ENCODE results near the gene RIPOR3.
"Not testable (repeated sequence)": the region's sequence is repeated elsewhere in the genome, so short reads cannot be mapped to it uniquely, and the experiment has no call there.

DNA sequence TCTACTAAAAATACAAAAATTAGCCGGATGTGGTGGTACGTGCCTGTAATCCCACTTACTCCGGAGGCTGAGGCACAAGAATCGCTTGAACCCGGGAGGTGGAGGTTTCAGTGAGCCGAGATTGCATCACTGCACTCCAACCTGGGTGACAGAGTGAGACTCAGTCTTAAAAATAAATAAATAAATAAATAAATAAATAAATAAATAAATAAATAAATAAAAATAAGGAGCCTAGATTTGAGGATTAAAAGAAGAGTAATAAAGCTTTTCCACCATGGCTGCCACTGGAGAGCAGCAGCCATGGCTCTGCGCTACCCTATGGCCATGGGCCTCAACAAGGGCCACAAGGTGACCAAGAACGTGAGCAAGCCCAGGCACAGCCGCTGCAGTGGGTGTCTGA lies 70.9 kb downstream of the RIPOR3 start:
- not testable (repeated sequence) for TF ChIP-seq EZH2phosphoT487 (conservative IDR thresholded peaks at IDR 0.05; ENCODE audit: low read length)
- TF ChIP-seq, protein P1, sequence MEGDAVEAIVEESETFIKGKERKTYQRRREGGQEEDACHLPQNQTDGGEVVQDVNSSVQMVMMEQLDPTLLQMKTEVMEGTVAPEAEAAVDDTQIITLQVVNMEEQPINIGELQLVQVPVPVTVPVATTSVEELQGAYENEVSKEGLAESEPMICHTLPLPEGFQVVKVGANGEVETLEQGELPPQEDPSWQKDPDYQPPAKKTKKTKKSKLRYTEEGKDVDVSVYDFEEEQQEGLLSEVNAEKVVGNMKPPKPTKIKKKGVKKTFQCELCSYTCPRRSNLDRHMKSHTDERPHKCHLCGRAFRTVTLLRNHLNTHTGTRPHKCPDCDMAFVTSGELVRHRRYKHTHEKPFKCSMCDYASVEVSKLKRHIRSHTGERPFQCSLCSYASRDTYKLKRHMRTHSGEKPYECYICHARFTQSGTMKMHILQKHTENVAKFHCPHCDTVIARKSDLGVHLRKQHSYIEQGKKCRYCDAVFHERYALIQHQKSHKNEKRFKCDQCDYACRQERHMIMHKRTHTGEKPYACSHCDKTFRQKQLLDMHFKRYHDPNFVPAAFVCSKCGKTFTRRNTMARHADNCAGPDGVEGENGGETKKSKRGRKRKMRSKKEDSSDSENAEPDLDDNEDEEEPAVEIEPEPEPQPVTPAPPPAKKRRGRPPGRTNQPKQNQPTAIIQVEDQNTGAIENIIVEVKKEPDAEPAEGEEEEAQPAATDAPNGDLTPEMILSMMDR (IDR thresholded peaks at IDR 0.05; ENCODE audit: insufficient read depth, low read length, poor library complexity, severe bottlenecking): not testable (repeated sequence)
